GM21447 (cell line): ENCODE data around the gene KIAA0232.

Experiments
- ATAC-seq: cut with Tn5 transposase; IDR thresholded peaks from one replicate; pipeline ENCODE4 v1.9.1; 2021; ENCODE audit not compliant: unreplicated experiment

The KIAA0232 gene, protein sequence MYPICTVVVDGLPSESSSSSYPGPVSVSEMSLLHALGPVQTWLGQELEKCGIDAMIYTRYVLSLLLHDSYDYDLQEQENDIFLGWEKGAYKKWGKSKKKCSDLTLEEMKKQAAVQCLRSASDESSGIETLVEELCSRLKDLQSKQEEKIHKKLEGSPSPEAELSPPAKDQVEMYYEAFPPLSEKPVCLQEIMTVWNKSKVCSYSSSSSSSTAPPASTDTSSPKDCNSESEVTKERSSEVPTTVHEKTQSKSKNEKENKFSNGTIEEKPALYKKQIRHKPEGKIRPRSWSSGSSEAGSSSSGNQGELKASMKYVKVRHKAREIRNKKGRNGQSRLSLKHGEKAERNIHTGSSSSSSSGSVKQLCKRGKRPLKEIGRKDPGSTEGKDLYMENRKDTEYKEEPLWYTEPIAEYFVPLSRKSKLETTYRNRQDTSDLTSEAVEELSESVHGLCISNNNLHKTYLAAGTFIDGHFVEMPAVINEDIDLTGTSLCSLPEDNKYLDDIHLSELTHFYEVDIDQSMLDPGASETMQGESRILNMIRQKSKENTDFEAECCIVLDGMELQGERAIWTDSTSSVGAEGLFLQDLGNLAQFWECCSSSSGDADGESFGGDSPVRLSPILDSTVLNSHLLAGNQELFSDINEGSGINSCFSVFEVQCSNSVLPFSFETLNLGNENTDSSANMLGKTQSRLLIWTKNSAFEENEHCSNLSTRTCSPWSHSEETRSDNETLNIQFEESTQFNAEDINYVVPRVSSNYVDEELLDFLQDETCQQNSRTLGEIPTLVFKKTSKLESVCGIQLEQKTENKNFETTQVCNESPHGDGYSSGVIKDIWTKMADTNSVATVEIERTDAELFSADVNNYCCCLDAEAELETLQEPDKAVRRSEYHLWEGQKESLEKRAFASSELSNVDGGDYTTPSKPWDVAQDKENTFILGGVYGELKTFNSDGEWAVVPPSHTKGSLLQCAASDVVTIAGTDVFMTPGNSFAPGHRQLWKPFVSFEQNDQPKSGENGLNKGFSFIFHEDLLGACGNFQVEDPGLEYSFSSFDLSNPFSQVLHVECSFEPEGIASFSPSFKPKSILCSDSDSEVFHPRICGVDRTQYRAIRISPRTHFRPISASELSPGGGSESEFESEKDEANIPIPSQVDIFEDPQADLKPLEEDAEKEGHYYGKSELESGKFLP (N-terminal part only)

DNA sequence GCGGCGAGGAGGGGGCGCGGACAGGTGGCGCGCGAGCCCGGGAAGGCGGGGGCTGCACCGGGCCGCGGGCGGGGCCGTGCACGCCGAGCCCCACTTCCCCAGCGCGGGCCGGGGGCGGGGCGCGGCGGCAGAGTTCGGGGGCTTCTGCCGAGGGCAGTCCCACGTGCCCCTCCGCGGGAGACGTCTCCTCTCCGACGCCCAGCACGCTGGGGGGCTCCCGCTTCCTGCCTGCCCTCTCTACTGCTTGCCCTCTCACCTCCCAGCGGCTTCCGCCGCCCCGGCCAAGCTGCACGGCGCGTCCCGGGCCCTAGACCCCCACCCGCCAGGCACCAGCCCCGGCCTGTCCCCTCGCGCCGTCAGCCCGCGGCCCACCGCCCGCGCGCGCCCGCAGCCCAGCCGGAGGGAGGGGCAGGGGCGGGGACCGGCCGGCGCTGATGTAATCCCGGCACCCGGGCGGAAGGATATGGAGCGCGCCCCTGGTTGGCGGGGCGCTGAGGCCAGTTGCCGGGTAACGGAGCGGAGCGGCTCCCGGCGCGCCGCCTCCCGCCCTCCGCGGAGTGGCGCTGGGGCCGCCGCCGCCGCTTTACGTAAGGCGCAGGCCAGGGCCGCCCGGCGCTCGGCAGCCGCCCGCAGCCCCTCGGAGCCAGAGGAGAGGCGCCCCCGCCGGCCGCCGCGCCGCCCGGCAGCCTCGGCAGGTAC, at the start of gene KIAA0232:
TSS of gene KIAA0232 (plus strand) at position 581 of the 699 bp plus-strand sequence. CDS start 41,727 bp downstream, outside the sequence.
- ATAC-seq, result peak; percentile 70

DNA sequence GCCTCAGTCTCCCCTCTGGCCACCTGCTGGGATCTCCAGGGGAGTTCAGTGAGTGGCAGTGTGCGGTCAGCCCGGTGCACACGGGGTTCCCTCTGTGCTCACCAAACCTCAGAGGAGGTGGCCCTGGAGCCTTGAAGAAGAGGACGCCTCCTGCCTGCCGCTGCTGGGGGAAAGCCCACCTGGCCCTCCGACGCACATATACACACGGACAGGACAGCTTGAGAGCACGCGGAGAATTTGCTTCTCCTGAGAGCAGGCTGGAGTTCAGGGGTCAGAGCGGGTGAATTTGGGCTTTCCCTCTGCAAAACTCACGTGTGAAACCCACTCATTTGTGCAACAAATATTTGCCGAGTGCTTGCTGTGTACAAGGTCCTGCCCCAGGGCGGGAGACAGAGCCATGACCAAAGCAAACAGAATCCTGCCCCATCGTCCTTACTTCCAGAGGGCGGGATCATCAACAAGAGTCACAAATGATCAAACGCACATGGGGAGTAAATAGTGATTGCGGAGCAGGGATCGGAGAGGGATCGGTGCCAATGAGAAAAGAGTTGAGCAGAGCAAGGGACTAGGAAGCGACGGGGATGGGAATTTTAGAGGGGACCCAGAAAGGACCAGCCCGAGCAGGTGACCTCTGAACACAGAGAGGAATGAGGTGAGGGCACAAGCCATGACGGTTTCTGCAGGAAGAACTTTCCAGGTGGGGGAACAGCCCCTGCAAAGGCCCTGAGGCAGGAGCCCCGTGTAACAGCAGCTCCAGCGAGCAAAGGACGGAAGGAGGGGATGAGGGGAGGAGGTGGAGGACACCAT, 49.0 kb upstream of the KIAA0232 start:
- ATAC-seq, result no peak

DNA sequence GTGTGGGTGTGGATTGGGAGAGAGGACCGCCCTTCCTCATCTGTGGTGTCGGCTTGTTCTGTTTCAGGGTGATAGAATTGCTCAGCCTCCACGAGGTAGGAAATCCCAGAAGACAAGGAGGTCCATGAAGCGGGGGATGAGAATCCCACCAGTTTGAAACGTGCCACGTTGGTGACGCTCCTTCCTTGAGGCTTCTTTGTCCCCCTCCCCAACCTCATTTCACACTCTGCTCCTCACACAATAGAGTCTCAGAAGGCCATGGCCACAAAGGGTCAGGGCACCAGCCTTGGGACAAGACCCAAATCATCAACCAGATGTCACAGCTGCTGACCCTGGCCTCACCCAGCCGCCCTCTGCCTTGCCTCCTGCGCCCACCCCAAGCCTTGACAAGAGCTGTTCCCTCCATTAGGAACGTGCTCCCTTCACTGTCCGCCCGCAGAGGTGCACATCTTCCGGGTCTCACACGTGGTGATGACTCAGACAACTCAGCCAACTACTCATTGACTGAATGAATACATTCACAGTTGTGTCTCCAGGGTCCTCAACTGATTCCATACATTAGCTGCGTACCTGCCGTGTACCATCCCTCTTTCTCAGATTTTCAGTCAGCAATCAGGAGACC, 48.3 kb upstream of the KIAA0232 start:
- no peak for ATAC-seq

DNA sequence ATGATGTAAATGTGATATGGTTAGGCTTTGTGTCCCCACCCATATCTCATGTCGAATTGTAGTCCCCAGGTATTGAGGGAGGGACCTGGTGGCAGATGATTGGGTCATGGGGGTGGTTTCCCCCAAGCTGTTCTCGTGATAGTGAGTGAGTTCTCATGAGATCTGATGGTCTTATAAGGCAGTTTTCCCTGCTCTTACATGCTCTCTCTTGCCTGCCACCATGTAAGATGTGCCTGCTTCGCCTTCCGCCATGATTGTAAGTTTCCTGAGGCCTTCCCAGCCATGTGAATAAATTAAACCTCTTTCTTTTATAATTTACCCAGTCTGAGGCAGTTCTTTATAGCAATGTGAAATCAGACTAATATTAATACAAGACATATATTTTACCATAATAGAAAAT, 42.6 kb upstream of the KIAA0232 start:
- no peak for ATAC-seq

DNA sequence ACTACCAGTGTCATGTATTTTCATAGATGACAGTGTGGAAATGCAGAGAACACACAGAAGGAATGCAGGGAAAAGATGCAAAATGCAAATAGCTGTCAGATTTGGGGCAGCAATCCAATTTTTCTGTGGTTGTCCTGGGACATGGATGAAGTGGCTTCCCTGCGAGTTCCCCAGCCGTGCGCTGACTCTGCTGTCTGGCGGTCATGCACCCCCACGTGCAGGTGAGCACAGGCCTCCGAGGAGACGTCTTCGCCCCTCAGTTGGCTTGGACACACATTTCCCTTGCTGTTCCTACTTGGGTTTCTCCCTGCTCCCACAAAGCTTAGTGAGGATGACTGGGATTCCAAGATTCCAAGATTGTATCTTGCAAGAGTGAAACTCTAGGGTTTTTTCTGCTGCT, 42.2 kb upstream of the KIAA0232 start:
- ATAC-seq, result no peak

DNA sequence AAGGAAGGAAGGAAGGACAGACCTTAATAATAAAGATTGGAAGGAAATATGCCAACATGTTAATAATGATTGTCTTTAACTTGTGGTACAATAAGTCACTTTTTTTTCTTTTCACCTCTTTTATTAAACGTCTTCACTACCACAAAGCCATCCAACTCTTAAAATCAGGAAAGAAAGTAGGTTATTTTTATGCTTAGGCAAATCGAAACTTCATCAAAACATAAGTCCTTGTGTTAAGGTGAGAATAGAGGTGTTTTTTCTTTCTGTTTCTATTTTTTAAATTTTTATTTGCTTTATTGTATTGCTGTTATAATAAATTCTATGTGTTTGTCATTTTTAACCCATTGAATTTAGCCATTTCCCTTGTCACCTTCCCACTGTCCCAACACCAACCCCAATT, 40.0 kb upstream of the KIAA0232 start:
- no peak for ATAC-seq

DNA sequence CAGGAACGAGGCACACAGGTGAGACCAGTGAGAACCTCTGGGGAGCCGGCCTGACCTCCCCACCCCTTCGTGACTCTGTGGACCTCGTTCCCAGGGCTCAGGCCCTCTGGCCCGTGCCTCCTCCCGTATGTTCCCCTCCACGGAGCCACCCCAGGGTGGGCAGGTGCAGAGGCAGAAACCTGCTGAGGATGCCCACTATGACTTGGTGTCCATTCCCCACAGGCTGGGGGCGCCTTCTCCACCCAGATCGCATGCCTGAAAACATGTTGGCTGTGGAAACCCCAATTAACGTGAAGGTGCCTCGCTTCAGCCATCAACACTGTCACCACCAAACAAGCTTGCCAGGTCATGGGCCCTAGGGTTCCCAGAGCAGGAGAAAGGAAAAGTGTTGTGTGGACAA, 39.5 kb upstream of the KIAA0232 start:
- ATAC-seq, result no peak

DNA sequence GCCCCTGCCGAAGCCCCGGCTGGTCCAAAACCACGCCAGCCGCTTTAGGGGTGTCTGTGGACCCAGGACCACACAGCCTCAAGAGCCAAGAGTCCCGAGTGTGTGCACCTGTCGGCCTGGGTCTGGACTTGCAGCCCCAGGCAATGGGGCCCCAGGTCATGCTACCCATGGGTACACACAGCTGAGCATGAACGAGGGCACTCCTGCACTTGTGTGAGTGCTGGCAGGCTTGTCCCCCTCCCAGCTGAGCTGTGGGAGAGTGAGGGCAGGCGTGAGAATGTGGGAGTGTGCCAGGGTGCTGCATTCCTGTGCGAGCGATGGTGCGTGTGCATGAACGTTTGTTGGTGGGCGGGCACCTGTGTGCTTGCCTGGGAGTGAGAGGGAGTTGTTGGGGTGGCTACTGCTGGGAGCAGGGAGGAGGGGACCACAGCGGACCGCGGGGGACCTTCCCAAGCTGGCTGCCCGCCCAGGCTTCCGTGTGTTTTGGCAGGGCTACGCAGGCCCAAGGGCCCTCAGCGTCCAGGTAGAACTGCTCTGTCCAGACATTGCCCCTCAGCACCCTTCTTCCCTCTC, 35.7 kb upstream of the KIAA0232 start:
- ATAC-seq, result no peak

DNA sequence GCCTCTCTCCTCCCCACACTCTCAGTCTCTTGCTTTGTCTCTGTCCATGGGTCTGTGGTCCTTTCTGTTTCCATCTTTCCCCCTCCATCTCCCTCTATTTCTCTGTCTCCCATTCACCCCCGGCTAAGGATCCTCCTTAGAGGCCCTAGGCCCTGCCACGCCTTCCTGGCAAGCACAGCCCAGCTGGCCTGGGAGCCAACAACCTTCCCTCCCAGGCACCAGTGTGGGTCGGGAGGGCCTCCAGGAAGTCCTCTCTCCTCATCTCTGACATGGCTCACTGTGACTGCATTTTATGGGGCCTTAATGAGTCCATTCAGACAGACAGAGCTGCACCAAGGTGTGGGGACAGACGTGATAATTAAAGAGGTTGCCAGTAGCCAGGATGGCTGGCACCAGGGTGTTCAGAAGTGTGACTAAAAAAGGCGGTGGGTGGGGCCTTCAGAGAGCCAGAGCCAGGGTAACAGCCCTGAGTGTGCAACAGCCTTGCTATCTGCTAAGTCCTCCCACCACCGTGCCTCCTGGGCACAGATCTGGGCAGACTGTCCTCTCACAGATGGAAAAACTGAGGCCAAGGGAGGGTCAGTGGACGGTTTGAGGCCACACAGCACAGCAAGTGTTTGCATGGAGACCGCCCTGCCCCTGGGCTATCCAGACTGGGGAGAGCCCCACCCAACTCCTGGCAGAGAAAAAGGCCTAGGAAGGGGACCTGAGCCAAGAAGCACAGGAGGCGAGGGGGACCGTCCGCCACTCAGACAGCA, 35.1 kb upstream of the KIAA0232 start:
- ATAC-seq, result no peak

DNA sequence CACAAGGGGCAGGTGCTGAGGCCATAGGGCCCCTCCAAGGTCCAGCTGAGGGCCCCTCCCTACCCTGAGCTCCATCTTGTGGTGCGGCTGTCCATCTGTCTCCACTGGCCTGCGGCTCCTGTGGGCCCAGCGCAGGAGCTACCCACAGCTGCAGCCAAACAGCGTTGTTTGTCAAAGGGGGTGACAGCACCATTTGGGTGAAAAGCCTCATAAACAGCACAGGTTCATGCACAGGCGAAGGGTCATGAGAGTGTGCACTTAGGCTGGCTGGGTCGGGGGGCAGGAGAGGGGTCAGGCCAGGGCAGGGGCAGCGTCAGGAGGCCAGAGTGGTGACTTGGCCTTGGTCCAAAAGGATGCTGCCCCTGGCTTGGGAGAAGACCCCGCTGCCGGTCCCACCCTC, 34.2 kb upstream of the KIAA0232 start:
- no peak for ATAC-seq

DNA sequence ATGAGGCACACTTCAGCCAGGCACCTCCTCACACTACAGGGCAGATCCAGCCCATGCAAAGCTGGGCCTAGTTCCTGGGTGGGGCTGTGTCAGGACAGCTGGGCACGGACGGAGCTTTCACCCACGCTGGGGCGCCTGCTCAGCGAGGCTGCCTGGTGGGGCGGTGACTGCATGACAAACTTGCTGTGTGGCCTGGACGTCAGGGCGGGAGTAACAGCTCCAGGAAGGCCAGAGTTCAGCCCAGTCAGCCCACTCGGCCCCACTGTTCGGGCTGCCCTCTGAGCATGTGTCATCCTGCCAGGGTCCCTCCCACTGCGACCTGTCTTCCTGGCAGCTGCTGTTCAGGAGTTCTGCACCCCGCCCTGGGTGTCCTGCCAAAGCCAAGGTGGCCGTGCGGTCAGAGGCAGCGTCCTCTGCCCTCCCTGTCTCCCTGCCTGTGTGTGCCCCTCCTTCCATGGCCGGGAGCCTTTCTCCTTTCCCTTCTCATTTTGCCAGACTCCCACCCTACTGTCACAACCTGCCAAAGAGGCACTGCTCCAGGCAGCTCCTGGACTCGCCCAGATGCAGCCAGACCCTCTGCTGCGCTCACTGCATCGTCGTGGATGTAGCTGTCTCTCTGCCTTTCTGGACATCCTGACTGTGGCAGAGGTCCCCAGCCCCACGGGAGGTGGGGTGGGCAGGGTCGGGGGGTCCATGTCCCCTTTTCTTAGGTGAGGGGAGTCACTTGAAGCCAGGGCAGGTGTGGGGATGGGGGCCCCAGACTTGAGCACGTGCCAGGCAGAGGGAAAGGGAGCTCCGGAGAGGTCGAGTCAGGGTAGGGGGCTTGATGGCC, 33.0 kb upstream of the KIAA0232 start:
- ATAC-seq, result no peak

DNA sequence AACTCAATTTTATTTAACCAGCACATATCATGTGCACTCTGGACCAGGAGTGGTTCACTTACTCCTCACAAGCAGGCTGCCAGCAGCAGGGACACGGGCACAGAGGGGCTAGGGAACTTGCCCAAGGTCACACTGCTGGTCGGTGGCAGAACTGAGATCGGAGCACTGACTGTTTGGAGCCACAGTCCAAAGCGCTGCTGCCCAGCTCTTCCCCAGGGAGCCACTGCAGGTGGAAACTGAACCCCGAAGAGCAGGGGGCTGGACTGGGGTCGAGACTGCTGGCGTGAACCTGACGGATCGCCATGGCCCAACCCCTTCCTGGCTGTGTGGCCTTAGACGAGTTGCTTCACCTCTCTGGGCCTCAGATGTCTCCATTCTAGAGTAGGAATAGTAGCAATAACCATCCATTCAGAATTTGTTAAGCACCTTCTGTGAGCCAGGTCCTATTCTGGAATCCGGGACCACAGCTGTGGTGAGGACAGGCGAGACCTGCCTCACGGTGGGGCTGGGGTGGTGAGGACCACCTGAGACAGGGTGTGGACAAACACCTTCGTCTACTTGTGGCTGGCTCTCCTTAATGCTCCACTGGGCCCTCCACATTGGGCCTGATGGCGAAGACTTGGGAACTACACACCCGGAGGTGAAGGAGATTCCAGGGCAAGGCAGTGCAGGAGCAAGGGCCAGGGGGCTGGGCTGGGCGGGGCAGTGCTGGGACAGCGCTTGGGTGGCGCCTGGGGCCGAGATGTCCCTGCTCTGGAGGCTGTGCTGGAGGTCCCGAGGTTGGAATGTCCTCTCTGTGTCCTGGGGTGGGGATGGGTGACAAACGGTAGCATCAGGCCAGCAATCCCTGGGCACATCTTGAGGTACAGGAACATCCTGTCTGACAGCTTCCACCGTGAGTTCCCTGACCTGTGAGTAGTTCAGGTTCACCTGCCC, 32.0 kb upstream of the KIAA0232 start:
- no peak for ATAC-seq

DNA sequence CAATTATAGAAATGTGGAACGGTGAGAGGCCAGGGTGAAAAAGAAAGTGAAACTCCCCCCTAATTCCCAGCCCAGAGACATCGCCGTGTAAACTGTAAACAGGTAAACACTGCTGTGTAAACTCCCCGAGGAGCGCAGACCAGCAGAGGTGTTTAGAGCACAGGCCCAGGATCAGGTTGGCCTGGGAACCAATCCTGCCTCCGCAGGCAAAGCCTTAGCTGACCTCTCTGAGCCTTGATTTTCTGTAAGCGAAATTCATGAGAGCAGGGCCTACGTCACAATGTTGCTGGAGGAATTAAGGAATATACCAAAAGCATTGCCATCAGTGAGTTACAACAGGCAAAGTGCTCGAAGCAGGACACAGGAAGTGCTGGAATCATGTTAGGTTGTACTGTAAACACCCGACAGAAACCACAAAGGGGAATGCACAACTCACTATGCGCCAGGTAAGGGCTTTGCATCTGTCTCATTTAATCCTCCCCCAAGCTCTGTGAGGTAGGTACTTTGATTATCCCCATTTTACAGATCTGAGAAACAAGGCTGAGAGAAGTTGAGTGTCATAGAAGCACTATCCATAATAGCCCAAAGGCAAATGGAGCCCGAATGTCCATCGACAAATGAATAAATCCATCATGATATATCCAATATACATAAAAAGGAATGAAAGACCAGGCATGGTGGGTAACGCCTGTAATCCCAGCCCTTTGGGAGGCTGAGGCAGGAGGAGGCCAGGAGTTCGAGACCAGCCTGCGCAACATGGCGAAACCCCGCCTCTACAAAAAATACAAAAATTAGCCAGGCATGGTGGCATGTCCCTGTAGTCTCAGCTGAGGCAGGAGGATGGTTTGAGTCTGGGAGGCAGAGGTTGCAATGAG, 30.7 kb upstream of the KIAA0232 start:
- no peak for ATAC-seq

DNA sequence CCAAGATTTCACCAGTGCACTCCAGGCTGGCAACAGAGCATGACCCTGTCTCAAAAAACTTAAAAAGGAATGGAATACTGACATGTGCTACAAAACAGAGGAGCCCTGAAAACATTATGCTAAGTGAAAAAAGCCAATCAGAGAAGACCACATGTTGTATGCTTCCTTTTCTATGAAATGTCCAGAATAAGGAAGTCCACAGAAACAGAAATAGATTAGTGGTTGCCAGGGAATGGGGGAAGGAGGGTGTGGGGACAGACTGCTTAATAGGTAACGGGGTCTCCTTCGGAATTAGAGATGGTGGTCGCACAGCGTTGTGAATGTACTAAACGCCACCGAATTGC, 30.1 kb upstream of the KIAA0232 start:
- ATAC-seq, result no peak

DNA sequence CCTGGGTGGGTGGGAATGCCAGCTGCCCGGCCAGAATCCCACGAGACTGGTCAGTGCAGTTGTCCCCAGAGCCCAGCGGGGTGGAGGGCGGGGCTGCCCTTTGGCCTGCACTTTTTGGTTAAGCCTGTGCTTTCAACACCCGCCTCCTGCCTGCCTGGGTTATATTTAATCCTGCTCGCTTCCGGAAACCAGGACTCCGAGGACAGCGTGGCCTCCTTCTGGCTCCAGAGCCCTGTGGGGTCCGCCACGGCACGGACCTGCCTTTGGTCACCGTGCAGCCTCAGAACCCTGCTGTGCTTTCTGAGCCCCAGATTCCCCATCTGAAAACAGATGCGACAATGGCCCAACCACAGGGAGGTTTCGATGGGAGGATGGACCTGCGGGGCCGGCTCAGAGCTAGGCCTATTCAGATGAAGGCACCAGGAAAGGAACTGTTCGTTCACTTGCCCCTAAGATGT, 29.4 kb upstream of the KIAA0232 start:
- no peak for ATAC-seq

DNA sequence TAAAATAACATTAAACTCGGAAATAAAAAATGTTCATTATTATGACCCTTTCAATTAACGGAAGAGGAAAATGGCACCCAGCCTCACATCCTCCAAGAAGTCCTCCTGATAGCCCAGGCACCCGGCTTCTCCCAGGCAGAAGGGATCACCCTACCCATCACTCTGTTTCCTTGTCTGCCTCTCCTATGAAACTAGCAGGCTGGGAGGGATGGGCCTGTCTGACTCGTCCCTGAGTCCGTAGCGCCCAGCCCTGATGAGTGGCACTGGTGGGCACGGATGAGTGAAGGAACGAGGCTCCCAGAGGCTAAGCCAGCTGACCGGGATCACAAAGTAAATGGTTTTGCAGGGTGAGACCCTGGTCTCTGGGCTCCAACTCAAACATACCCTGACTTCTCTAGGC, 28.6 kb upstream of the KIAA0232 start:
- no peak for ATAC-seq
